Gastroesophageal sphincter (tissue), 3 donors: Measurements from ENCODE around the gene SSTR3.

Source experiments
- CTCF ChIP-seq, 4 experiments: fragments of 200-600 bp in 2 of 4; fragments of 450-650 bp in 2 of 4; sonication (generic) in 1 of 4; IDR thresholded peaks; one replicate each; pipeline ENCODE4 v1.5.1; 2017 to 2019; ENCODE audit warnings: antibody characterized with exemption in 4 of 4, mild to moderate bottlenecking in 2 of 4, moderate library complexity in 2 of 4
- EP300 ChIP-seq: sonication (generic); formaldehyde crosslinking; IDR thresholded peaks from one replicate; pipeline ENCODE4 v1.6.1; 2017; ENCODE audit warnings: antibody characterized with exemption, mild to moderate bottlenecking
- POLR2A ChIP-seq, 2 donors: fragments of 450-650 bp; IDR thresholded peaks; one replicate each; pipeline ENCODE4 v1.6.1; 2017; ENCODE audit warnings: antibody characterized with exemption in 2 of 2, mild to moderate bottlenecking in 2 of 2, moderate library complexity in 1 of 2
- POLR2AphosphoS5 ChIP-seq: sonication (generic); formaldehyde crosslinking; IDR thresholded peaks from one replicate; pipeline ENCODE4 v1.6.1; 2017; ENCODE audit warnings: antibody characterized with exemption

GRCh38 chr22:37220543-37220981 lies 8.3 kb upstream of the SSTR3 start:
- TF ChIP-seq POLR2AphosphoS5, result no peak
- no peak for TF ChIP-seq CTCF (IDR thresholded peaks at IDR 0.05)
- no peak for TF ChIP-seq POLR2A (IDR thresholded peaks at IDR 0.05)
- no peak for TF ChIP-seq EP300
